GM20431 (cell line): ENCODE data around the gene CHD5.

ENCODE experiments used
- in situ Hi-C: fragments of 300-500 bp; cut with MseI, MboI; formaldehyde crosslinking; loops from one replicate; pipeline ENCODE4 v1.15.0; 2020; ENCODE audit warnings: low sequenced_read_pairs; ENCODE audit not compliant: unreplicated experiment

The CHD5 gene

GRCh38 chr1:6104631-6105030 is 75.5 kb downstream of the CHD5 start:
- in situ Hi-C loops = no loop called here

- in situ Hi-C loops = no loop called here
Measured at GRCh38 chr1:6103854-6104530, 76.1 kb downstream of the CHD5 start.

GRCh38 chr1:6103111-6103853 is 76.8 kb downstream of the CHD5 start:
- in situ Hi-C loops = no loop called here

GRCh38 chr1:6102532-6102845 is 77.6 kb downstream of the CHD5 start:
- in situ Hi-C loops = no loop called here

DNA sequence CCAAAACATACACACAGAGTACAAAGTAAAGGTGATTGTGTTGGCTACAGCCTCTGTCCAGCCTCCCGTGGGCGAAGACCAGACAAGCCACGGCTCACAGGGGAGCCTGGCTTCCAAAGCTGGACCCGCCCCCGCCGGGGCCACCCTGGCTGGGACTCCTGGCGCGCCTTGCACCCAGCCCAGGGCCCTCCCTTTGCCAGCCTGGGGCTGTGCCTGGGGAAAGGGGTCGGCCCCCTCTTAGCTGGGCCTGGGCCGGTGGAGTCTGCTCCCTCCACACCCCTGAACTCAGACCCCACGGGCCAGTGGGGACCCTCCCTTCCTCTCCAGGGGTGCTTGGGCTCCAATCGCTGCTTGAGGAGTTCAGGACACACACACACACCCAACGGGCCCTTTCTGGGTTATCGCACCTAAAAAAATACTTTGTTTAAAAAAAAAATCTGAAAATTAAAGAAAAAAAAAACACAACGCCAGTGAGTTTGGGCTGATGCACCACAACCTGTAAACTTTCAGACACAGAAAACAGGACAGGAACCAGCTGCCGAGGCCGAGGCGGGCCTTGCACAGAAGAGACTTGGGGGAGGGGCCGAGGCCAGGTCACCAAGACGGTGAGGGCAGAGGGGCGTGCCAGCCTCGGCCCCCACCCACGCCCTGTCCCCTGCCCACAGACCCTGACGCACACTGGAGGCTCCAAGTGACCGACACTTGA is 78.1 kb downstream of the CHD5 start:
- in situ Hi-C loops = no loop called here

GRCh38 chr1:6100861-6101783 is 79.0 kb downstream of the CHD5 start:
- in situ Hi-C loops = no loop called here

- in situ Hi-C loops = no loop called here
Measured at GRCh38 chr1:6099787-6100765, 80.0 kb downstream of the CHD5 start.

- in situ Hi-C loops = no loop called here
Measured at GRCh38 chr1:6099297-6099696, 80.8 kb downstream of the CHD5 start.

- in situ Hi-C loops = no loop called here
Measured at GRCh38 chr1:6098303-6099215, 81.6 kb downstream of the CHD5 start.

GRCh38 chr1:6097824-6098223 is 82.3 kb downstream of the CHD5 start:
- in situ Hi-C loops = no loop called here

DNA sequence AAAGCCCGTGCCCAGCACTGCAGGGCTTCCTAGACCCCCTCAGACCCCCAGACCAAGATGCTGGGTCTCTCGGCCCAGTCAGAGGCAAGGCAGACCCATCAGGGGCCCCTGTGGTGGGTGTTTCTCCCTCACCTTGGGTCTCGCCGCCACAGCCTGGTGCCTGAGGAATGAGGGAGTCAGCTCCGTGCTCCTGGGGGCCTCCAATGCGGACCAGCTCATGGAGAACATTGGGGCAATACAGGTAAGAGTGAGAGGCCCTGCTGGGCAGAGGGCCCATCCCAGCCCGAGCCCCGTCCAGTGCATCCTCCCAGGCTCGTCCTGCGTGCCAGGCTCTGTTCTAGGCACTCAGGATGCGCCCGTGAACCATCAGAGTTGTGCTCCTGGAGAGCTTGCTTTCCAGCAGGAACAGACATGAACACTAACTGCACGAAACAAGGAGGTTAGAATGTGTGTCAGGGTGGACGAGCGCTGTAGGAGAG is 83.0 kb downstream of the CHD5 start:
- in situ Hi-C loops = no loop called here

DNA sequence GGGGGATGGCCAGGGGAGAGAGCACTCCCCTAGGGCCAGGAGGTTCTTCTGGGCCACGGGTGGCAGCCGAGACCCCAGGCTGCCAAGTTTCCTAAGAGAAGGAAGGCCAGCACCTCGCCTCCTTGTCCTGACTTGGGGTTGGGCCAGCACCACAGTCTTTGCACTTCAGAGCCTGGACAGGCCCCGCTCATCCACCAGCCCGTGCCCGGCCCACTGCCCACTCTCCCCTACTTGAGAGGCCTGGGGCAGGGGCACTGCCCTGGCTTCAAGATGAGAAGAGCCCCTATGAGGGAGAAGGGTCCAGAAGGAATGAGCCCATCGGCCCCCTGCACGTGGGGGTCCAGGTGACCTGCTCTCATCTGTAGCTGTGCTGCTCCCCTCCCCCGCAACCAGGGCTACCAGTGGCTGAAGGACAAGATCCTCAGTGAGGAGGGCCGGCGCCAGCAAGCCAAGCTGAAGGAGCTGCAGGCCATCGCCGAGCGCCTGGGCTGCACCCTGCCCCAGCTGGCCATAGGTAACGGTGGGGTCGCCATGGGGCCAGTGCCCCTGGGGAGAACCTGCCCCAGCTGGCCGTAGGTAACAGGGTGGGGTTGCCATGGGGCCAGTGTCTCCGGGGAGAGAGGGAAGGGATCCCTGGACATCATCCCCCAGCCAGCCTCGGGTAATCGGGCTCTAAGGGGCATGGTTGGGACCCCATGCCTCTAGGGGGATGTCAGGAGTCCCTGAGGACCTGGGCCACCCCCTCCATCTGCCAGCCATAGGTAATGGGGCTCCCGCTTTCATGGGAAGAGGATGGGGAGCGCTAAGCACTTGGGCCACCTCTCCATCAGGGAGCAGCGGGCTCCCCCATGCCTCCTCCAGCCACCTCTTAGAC is 83.6 kb downstream of the CHD5 start:
- in situ Hi-C loops = no loop called here

DNA sequence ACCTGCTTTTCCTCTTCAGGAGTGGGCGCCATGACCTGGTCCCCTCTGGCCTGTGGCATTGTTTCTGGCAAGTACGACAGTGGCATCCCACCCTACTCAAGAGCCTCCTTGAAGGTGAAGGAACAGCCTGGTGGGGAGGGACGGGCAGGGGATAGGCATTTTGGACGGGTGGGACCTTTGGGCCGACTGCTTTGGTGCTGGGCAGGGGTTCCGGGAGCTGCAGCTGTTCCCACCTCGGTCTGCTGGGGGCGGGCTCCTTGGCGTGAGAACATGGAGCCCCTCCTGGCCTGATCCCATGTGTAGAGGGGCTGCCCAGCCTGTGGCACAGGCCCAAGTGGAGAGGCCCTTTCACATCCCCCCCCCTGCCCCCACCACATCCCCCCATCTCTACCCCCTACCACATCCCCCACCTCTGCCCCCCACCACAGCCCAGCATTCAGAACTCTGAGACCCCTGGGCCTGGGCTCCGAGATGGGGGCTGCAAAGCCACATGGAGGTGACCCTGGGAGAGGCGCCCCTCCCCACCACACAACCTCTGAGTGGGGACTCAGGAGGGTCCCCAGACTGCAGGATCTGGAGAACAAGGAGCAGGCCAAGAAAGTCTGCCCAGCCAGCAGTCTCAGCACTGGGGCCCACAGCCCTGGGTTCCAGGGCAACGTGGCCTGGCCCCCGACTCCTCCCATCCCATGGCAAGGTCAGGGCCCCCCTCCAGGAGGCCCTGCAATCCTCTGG is 84.4 kb downstream of the CHD5 start:
- in situ Hi-C loops = no loop called here

DNA sequence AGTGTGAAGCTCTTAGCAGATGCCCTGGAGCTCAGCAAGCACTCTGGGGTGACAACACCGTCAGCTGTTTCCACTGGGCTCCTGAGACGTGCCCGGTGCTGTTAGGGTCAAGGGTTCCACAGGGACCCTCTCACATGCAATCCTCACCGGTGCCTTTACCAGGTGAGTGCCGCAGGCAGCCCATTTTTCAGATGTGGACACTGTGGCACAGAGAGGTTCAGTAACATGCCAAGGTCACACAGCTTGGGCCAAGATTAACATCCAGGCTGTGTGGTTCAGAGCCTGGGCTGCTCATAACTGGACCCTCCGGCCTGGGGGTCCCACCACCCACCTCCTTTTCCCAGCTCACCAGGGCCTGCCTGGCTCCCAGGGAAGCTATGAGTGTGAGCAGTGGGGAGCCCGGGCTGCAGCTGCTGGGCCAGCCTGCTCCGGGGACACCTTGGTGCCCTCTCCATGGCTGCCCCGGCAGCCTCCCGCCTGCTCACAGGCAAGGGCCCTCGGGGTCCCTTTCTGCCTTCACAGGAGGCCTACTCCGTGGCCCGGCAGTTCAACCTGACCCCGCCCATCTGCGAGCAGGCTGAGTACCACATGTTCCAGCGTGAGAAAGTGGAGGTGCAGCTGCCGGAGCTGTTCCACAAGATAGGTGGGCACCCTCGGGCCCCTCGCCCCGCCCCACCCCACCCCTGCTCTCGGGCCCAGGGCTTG is 85.2 kb downstream of the CHD5 start:
- in situ Hi-C loops = no loop called here

DNA sequence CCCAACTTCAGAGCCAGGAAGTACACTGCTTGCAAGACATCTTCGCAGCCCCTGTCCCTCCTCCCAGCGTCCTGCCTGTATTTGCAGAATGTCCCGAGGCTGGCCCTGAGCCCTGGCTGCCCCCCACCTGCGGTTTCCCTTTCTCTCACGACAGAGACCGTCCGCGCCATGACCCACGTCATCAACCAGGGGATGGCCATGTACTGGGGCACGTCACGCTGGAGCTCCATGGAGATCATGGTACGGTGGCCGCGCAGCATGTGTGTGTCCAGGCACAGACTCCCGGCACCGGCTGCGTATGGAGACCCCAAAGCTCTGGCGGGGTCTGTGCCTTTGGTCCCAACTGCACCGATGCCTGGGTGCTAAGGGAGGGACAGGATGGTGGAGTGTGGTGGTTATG is 85.9 kb downstream of the CHD5 start:
- in situ Hi-C loops = no loop called here

DNA sequence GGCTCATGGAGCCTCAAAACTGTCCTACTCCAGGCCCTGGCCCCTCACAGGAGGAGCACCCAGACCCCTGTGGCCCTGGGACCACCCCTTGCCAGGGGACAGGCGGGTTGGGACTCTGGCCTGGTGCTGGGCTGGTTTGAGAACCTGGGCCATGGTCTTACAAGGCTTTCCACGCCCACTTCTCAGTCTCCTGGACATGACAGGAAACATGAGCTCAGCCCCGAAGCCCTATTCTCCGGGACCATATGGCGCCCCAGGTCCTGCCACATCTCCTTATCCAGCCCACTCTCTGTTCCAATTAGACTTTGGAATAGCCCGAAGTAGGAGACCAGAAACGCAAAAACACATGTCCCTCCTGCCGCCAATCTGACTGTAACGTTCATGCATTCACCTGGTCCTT is 86.5 kb downstream of the CHD5 start:
- in situ Hi-C loops = no loop called here
